ENCODE results near the gene TMEM87B.
A peak's percentile ranks its signal among the peaks of the same experiment; 100 is the strongest.
"Not testable (repeated sequence)": the region's sequence is repeated elsewhere in the genome, so short reads cannot be mapped to it uniquely, and the experiment has no call there.

Gene TMEM87B

DNA sequence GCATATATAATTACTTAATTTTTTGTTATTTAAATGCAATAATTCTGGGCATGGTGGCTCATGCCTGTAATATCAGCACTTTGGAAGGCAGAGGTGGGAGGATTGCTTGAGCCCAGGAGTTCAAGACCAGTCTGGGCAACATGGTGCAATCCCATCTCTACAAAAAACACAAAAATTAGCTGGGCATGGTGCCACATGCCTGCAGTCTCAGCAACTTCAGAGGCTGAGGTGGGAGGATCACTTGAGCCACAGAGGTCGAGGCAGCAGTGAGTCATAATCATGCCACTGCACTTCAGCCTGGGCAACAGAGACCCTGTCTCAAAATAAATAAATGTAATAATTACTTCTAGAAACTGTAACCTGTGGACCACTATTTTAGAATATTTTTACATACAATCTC is 21.5 kb upstream of the TMEM87B start:
- DNase-seq, result no peak

DNA sequence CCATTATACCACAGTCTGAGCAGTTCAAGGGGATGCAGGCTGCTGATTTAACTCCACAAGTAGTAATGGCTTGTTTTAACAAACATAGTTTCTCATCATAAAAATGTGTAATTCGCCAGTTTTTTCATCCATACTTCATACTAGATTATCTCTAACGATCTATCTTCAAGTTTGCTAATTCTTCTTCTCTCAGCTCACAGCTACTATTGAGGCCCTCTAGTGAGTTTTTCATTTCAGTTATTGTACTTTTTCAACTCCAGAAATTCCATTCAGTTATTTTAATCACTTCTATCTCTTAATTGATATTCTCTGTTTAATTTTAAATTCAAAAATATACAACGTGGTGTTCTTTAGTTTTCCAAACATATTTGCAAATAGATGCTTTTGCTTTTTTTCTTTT is 20.1 kb upstream of the TMEM87B start:
- DNase-seq, result no peak

DNA sequence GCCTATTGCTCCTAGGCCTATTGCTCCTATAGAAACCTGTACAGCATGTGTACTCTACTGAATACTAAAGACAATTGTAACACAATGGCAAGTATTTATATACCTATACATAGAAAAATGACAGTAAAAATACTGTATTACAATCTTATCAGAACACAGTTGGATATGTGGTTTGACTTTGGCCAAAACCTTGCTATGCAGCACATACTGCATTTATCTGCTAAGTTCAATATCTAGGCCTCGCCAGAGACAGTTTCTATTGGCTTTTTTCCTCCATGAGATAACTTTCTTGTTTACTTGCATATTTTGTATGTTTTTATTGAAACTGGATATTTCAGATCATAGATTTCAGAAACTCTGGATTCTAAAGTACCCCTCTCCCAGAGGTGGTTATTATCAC is 19.3 kb upstream of the TMEM87B start:
- no peak for DNase-seq

DNA sequence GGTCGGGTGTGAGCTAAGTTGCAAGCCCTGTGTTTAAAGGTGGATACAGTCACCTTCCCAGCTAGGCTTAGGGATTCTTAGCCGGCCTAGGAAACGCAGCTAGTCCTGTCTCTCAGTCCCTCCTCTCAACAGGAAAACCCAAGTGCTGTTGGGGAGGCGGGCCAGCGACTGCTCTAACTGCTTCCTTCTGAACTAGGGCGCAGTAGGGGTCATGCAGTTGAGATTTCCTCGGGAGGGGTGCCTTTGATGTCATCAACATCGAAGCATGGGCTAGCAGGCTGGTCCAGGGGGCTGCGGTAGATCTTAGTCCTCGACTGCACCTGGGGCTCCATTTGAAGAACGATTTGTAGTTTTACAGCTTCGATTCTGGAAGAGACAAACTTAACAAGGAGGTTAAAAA is 15.5 kb upstream of the TMEM87B start:
- not testable (repeated sequence) for DNase-seq

DNA sequence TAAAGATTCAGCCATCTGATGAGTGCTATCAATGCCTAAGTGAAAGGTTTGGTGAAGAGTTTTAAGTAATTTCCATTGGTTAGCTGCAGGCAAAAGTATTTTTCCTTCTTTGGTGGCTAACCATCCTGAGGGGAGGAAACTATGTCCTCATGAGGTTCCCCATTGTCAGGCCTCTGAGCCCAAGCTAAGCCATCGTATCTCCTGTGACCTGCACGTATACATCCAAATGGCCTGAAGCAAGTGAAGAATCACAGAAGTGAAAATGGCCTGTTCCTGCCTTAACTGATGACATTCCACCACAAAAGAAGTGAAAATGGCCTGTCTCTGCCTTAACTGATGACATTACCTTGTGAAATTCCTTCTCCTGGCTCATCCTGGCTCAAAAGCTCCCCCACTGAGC is 15.0 kb upstream of the TMEM87B start:
- DNase-seq, result not testable (repeated sequence)

DNA sequence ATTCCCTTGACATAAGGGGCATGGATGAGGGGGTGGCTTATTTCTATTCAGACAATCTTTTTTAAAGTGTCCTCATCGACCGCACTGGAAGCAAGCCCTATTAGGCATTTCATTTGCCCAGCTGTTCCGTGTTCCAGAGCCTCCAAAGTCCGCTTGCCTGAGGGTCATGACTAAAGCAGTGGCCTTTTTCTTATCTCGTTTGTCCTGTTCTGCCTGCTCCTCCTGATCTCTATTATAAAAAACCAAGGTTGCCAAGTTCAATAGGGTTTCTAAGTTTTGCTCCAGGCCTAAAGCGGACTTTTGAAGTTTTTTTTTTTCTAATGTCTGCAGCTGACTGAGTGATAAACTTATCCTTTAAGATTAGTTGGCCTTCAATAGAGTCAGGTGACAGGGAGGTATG is 13.6 kb upstream of the TMEM87B start:
- DNase-seq, result not testable (repeated sequence)

DNA sequence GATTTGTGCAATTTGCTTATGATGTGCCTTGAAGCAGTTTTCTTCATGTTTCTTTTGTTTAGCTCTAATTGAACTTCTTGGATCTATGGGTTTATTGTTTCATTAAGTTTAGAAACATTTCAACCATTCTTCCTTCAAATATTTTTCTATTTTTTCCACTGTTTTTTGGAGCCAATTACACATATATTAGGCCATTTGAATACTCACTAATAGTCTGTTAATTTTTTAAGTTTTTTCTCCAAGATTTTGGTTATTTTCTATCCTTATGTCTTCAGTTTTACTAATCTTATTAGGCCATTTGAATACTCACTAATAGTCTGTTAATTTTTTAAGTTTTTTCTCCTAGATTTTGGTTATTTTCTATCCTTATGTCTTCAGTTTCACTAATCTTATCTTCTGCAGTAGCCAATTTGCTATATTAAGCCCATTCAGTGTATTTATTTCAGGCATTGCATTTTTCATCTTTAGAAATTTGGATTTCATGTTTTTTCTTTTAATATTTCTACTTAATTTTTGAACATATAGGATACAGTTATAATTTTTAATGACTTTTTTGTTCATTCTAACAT is 9.5 kb upstream of the TMEM87B start:
- no peak for DNase-seq

DNA sequence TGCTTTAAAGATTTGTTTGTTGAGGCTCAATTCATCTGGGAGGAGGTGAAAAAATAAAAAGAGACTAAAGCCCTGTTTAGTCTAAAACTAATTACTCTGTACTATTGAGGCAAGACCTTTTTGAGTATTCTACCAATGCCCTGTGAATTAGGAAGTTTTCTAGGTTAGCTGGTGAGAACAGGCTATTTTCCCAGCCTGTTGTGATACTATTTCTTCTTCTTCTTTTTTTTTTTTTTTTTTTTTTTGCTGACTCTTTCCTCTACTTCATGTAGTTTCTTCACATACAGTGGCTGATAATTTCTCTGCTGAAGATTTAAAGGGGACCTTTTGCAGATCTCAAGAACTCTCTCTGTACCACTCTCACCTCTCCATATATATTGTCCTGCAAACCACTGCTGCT is 8.8 kb upstream of the TMEM87B start:
- no peak for DNase-seq

DNA sequence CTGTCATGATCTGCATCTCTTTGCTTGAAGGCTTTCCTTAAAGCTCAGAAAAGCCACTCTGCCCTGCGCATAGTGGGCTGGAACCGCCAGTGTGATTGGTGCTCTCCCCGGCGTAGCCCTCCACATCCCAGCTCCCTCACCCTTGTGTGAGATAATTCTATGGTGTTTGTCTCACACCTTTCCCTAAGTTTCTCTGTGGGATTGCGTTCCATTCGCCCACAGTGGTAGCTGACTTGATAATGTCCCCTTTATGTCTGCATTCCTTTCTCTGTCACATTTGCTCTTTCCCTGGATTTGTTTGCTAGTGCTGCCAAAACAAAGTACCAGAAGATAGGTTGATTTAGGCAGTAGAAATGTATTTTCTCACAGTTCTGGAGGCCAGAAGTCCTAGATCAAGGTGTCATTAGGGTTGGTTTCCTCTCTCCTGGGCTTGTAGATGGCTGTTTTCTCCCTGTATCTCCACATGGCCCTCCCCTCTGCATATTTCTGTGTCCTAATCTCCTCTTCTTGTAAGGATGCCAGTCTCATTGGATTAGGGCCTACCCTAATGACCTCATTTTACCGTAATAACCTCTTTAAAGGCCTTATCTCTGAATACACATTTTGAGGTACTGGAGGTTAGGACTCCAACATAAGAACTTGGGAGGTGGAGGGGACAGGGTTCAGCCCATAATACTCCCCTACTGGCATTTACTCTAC is 7.4 kb upstream of the TMEM87B start:
- no peak for DNase-seq

DNA sequence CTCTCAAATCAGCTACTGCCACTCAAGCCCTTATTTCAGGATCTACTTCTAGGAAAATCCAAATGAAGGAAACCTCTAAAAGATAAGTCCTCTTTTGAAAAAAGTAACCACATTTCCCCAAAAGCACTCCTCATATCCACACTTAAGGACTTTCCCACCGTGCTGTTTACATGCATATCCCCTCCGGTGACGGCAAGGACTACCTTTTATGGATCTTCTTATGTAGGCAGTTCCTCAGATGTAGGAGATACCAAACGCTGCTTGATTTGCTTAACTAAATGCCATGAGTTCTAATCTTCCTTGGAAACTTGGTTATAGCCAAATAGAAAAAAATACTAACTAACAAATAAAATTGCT is 6.9 kb upstream of the TMEM87B start:
- DNase-seq, result no peak

DNA sequence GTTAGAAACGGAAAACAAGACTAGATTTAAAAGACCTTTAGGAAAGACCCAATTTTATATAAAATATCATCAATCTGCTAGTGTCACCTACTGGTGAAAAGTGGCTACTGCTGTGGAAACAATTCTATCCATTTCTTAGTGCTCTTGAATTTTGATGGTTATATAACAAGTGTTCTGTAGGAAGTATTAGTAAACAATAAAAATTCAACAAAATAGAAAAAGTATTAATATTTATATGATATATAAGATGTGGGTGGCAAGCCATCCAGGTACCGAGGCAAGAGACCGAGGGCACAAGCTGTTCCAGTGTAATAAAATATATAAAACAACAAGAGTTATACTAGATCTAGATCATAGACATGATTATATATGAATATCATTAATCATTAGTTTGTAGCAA is 6.2 kb upstream of the TMEM87B start:
- peak; percentile 49 for DNase-seq

DNA sequence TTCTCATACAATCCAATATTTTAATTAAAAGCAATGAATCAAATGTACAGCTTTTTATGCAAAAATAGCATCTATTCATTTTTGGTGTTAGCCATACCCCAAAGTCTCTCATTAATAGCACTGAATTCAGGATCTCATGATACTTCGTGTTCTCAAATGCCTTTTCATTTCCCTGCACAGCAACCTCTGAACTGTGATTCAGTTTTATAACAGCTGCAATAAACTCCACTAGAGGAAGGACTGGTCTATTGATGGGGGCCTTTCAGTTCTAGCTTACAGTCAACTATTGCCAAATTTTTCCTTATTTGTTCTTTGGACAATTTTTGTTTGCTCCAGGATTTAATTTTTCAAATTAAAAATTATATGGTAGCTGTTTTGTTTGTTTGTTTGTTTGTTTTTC is 4.8 kb upstream of the TMEM87B start:
- DNase-seq, result no peak

DNA sequence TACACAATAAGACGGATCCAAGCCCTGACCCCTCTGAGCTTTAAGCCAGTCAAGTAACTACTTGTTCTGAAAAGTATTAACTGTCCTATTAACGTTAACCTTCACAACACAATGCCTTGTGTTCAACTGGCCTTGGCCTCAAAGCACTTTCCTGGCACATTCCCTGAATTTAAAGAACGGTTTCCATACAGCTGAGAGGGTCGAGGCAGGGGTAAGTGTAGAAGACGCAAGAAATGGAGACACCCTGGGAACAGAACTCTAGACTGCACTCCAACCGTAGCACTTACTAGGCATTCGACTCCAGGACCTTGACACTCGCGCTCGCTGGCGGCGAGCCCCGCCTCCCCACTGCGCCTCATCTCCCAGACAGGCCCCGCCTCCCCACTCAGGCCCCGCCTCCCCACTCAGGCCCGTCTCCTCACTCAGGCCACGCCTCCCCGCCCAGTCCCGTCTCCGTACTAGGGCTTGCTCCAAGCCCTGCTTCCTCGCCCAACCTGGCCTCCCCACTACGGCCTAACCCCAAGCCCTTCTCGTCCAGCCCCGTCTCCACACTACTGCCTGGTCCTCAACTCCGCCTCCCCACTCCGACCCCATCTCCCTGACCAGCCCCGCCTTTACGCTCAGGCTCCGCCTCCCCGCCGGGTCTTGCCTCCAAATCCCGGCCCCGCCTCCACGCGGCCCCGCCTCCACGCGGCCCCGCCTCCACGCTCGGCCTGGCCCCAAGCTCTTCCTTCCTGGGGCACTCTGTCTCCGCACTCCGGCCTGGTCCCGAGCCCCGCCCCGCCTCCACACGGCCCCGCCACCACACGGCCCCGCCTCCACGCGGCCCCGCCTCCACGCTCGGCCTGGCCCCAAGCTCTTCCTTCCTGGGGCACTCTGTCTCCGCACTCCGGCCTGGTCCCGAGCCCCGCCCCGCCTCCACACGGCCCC is 887 bp upstream of the TMEM87B start:
- peak; percentile 97 for DNase-seq

DNA sequence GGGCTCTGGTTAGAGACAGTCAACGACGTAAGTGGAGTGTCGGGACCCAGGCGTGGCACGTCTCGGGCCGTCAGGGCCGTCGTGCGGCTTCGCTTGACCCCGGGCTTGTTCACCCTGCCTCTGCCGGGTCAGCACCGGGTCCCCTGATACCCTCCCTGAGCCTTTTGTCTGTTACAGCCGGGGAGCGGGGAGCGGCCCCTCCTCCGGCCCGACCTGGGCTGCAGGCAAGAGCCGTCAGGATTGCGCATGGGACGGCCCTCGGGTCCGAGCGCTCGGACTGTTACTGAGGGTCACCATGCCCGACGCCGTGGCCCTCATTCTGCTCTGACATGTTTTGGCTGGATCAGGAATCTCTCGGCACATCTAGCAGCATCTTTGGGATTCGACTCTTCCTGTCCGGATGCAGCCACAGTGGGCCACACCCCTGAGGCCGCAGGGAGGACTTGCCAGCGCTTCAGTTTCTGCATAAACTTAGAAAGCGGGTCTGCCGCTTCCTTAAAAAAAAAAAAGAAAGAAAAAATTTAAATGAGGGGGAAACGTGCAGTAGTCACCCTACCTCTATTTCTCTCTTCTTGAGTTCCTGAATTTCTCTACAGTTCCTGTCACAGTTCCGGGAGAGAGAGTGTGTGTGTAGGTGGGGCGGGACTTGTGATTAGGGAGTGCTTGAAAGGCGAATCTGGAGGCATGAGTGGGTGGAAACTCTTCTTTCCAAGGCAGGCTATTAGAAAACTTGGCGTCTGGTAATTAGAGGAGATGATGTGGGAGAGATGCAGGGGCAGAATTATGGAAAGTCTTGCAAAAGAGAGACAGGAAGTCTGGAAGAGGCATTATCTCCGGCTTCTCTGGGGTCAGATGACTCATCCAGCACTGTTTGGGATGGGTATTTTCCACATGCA is 909 bp downstream of the TMEM87B start:
- peak; percentile 31 for DNase-seq

DNA sequence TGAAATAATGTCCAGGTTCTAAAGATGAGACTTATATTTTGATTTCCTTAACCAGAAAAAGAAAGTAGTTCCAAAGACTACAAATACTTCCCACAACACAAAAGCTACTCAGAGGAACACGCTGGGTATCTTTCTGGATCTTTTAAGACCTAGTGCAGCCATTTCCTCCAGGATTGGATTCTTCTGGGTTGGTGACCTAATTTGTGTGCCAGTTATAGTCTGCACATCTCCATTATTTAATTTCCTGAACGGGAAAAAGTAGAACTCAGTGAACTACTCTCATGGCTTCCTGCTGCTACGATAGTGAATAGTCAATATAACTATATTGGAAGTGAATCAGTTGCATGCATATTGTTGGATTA is 1.5 kb downstream of the TMEM87B start:
- DNase-seq, result no peak

DNA sequence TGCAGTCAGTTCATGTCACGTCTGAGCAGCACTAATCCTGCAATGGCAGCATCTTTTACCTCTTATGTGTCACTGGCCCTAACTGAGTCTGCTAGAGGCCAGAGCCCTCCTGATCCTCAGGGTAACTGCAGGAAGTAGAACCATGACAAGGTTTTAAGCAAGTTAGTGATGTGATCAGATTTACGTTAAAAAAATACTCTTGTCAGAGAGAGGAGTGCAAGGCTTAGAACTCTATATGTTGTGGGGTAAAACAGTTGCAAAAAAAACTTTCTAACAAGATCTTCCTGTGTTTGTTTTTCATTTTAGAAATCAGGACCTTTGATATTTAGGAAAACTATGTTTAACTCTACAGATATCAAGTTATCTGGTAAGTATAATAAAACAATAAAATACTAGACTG is 4.6 kb downstream of the TMEM87B start:
- no peak for DNase-seq

DNA sequence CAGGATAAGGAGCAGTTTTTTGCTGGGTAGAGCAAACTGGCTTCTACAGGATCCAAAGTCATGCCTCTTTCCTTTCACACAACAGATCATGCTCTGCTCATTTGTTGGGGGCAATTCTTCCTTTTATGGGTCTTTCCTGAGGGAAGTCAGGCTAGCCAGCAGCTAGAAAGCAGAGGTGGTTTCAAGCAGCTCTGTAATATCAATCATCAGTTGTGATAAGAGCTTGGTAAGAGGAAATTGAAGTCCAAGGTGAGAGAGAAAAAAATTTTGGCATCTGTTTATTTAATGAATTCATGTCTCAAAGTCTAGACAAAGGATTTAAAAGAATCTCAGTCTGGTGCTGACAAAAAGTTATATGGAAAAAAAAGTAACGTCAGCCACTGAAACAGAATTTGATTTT is 6.2 kb downstream of the TMEM87B start:
- DNase-seq, result no peak

DNA sequence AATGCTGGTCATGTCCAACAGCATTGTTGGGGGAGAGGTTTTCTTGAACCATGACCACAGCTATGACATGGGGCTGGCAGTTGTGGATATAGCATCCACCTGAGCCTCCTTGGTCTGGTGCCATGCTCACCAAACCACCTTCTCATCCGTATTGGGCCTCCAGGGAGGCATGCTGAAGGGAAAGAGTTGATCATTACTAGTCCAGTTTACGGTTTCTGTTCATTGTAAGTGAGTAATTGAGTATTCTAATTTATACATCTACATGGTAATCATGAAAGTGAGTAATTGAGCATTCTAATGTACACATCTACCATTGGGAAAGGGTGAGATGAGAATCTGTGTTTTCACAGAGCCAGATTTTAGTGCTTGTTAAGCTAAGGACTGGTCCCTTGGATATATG is 6.8 kb downstream of the TMEM87B start:
- no peak for DNase-seq

DNA sequence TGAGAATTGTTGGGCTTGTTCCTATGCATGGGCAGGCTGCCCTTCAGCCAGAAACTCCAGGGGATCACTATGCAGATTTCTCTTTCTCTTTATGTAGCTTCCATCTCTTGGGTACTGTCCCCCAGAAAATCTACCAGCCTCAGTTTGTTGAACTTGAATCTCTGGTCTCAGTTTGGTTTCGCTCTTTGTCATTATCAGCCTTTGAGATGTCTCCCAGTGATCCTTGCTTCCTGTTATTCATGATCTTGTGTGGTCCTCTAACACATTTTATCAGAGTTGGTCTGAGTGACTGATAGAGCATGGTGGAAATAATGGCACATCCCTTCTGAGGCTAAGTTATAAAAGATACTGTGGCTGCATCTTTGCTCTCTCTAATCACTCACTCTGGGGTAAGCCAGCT is 7.8 kb downstream of the TMEM87B start:
- no peak for DNase-seq

DNA sequence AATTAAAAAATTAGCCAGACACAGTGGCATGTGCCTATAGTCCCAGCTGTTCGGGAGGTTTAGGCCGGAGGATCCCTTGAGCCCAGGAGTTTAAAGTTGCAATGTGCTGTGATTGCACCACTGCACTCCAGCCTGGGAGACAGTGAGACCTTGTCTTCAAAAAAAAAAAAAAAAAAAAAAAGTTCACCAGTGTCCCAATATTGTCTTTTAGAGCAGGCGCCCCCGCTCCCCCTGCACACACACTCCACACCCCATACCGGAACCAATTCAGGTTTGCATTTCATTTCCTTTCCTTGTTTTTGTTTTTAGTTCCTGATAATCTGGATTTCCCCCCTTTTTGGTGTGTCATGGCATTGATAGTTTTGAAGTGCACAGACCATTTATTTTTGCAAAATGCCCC is 10.4 kb downstream of the TMEM87B start:
- DNase-seq, result no peak

DNA sequence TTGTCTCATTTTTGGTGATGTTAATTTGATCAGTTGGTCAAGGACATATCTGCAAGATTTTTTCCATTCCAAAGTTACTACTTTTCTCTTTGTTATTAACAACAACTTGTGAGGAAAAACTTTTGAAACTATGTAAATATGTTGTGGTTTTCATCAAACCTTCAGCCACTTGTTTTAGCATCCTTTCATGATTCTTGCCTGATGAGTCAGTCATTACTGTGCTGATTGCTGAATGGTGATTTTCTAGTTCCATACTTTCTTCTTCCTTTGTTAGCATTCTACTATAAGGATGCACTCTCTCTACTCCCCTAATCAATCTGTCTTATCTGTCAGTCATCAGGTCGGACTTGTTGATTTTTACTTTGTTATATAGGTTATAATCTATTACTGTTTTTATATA is 10.9 kb downstream of the TMEM87B start:
- no peak for DNase-seq

DNA sequence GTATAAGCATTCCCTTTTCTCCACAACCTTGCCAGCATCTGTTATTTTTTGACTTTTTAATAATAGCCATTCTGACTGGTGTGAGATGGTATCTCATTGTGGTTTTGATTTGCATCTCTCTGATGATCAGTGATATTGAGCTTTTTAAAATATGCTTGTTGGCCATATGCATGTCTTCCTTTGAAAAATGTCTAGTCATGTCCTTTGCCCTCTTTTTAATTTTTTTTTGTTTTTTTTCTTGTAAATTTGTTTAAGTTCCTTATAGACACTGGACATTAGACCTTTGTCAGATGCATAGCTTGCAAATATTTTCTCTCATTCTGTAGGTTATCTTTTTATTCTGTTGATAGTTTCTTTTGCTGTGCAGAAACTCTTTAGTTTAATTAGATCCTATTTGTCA is 14.7 kb downstream of the TMEM87B start:
- not testable (repeated sequence) for DNase-seq

DNA sequence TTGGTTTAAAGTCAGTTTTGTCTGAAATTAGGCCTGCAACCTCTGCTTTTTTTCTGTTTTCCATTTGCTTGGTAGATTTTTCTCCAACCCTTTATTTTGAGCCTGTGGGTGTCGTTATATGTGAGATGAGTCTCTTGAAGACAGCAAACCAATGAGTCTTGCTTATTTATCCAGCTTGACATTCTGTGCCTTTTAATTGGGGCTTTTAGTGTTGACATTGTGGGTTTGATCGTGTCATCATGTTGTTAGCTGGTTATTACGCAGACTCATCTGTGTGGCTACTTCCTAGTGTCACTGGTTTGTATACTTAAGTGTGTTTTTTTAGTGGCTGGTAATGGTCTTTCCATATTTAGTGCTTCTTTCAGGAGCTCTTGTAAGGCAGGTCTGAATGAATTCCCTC is 18.8 kb downstream of the TMEM87B start:
- DNase-seq, result no peak

All from central memory CD4-positive, alpha-beta T cell (primary cell).